Endothelial cell of umbilical vein (primary cell): ENCODE data around the gene SURF6. TPM values are rescaled to one million over a fixed set of nuclear protein-coding genes. Genes with fewer than 3 reads are reported as not detected.

ENCODE experiments used
- BruUV-seq: library from RNA; stranded (reverse); fragments of 400-500 nt; replicated peaks from 2 replicates; lab custom pipeline; 2021; lab: Mats Ljungman, UMichigan
- CTCF ChIA-PET: fragments of 300-600, 350-600 bp; sonication (Branson Sonifier 250); formaldehyde crosslinking; loops from one replicate; lab custom pipeline; 2021; ENCODE audit warnings: antibody characterized with exemption, inconsistent platforms; lab: Charles Lee
- POLR2A ChIA-PET: fragments of 300-600, 350-600 bp; sonication (Branson Sonifier 250); formaldehyde crosslinking; loops from one replicate; lab custom pipeline; 2021; ENCODE audit warnings: antibody characterized with exemption, inconsistent platforms; lab: Charles Lee
- DNase-seq: peaks from one replicate; pipeline ENCODE4 v3.0.0-alpha.2; 2011; ENCODE audit warnings: low read depth, low spot score
- FAIRE-seq: peaks from 2 replicates; lab custom pipeline; 2011; peaks lifted over from hg19 to GRCh38; lab: Jason Lieb, UNC
- H2AFZ ChIP-seq: 2 replicates; pipeline ENCODE4 v1.6.0; 2012; ENCODE audit warnings: low read depth, low read length, control low read depth, inconsistent platforms
- H3K27ac ChIP-seq: 2 replicates; pipeline ENCODE4 v1.5.1; 2011; ENCODE audit warnings: low read depth, mild to moderate bottlenecking, control low read depth, low read length, moderate library complexity; ENCODE audit not compliant: insufficient read depth
- H3K27me3 ChIP-seq, 2 experiments: 2 replicates each; pipeline versions ENCODE4 v1.6.0 to v1.6.1; 2011; ENCODE audit warnings: low read length in 2 of 2, mixed read lengths in 1 of 2; ENCODE audit not compliant: control insufficient read depth in 2 of 2, insufficient read depth in 2 of 2
- H3K36me3 ChIP-seq, 2 experiments: 2 replicates in 1 of 2; 3 replicates in 1 of 2; pipeline ENCODE4 v1.5.1; 2011; ENCODE audit warnings: low read length in 2 of 2, mild to moderate bottlenecking in 1 of 2, moderate library complexity in 1 of 2; ENCODE audit not compliant: control insufficient read depth in 2 of 2, insufficient read depth in 2 of 2; ENCODE audit errors: extremely low read depth in 1 of 2
- H3K4me1 ChIP-seq: 3 replicates; pipeline ENCODE4 v1.5.1; 2011; ENCODE audit warnings: mild to moderate bottlenecking, low read length; ENCODE audit not compliant: control insufficient read depth, insufficient read depth; ENCODE audit errors: extremely low read depth
- H3K4me2 ChIP-seq: 2 replicates; pipeline ENCODE4 v1.6.1; 2011; ENCODE audit warnings: low read length, control low read depth, mixed read lengths; ENCODE audit not compliant: insufficient read depth
- H3K4me3 ChIP-seq, 3 experiments: fragments of 200-600 bp in 1 of 3; sonication (generic), shearing (Covaris generic) in 1 of 3; replicated peaks in 1 of 3; 2 replicates each; pipeline ENCODE4 v1.5.1; 2011 to 2016; ENCODE audit warnings: control low read depth in 3 of 3, low read length in 3 of 3, mild to moderate bottlenecking in 2 of 3, inconsistent platforms in 1 of 3, low read depth in 1 of 3, moderate library complexity in 1 of 3; ENCODE audit not compliant: insufficient read depth in 1 of 3
- H3K79me2 ChIP-seq: 2 replicates; pipeline ENCODE4 v1.6.0; 2012; ENCODE audit warnings: low read length, inconsistent platforms; ENCODE audit not compliant: control insufficient read depth, insufficient read depth
- H3K9ac ChIP-seq: replicated peaks from 2 replicates; pipeline ENCODE3; 2011; ENCODE audit warnings: low read length, control low read depth; ENCODE audit not compliant: insufficient read depth; ENCODE audit errors: extremely low read depth
- H3K9me1 ChIP-seq: replicated peaks from 3 replicates; pipeline ENCODE4 v1.6.0; 2011; ENCODE audit warnings: mild to moderate bottlenecking, low read length; ENCODE audit not compliant: control insufficient read depth, insufficient read depth; ENCODE audit errors: extremely low read depth
- H3K9me3 ChIP-seq: replicated peaks from 2 replicates; pipeline ENCODE4 v1.5.1; 2012; ENCODE audit warnings: low read length, inconsistent platforms; ENCODE audit not compliant: control insufficient read depth, insufficient read depth
- H4K20me1 ChIP-seq: replicated peaks from 2 replicates; pipeline ENCODE3; 2011; ENCODE audit warnings: mild to moderate bottlenecking, low read length; ENCODE audit not compliant: control insufficient read depth, insufficient read depth; ENCODE audit errors: extremely low read depth
- CTCF ChIP-seq, 2 donors: IDR thresholded peaks; 1 replicate in 1 of 2; 2 replicates in 1 of 2; pipeline ENCODE4 v1.5.1; 2011; ENCODE audit warnings: low read length in 2 of 2, mild to moderate bottlenecking in 2 of 2, moderate library complexity in 2 of 2, control low read depth in 1 of 2, inconsistent platforms in 1 of 2, low read depth in 1 of 2; ENCODE audit not compliant: insufficient read depth in 1 of 2; ENCODE audit errors: extremely low read depth in 1 of 2
- EZH2 ChIP-seq: IDR thresholded peaks from 2 replicates; pipeline ENCODE4 v1.6.1; 2012; ENCODE audit warnings: borderline replicate concordance, low read depth, mild to moderate bottlenecking, moderate library complexity, low read length, inconsistent platforms; ENCODE audit not compliant: severe bottlenecking
- FOS ChIP-seq: IDR thresholded peaks from 2 replicates; pipeline ENCODE4 v1.6.1; 2011; ENCODE audit warnings: mild to moderate bottlenecking, low read length, moderate library complexity, borderline replicate concordance; ENCODE audit not compliant: insufficient read depth
- GATA2 ChIP-seq: IDR thresholded peaks from 2 replicates; pipeline ENCODE4 v1.7.0; 2011; ENCODE audit warnings: low read depth, mild to moderate bottlenecking, moderate library complexity, mixed read lengths, low read length; ENCODE audit not compliant: insufficient read length, insufficient read depth
- JUN ChIP-seq: IDR thresholded peaks from 2 replicates; pipeline ENCODE4 v1.6.1; 2011; ENCODE audit warnings: borderline replicate concordance, low read depth; ENCODE audit not compliant: insufficient read length, insufficient read depth
- MAX ChIP-seq: IDR thresholded peaks from 2 replicates; pipeline ENCODE4 v1.6.1; 2011; ENCODE audit not compliant: insufficient read depth, insufficient read length
- MYC ChIP-seq: IDR thresholded peaks from one replicate; pipeline ENCODE4 v1.6.1; 2011; ENCODE audit warnings: mild to moderate bottlenecking, low read depth, low read length
- POLR2A ChIP-seq: IDR thresholded peaks from 2 replicates; pipeline ENCODE4 v1.6.1; 2012; ENCODE audit warnings: low read depth, mild to moderate bottlenecking, control low read depth, low read length
- POLR2AphosphoS5 ChIP-seq: IDR thresholded peaks from 2 replicates; pipeline ENCODE4 v1.6.1; 2012; ENCODE audit warnings: low read depth, mild to moderate bottlenecking, control low read depth, low read length, moderate library complexity; ENCODE audit not compliant: insufficient read depth
- dilution Hi-C: fragments of 300-500 bp; cut with MboI; formaldehyde crosslinking; loops from one replicate; pipeline ENCODE4 v1.15.0; 2019; ENCODE audit warnings: low sequenced_read_pairs; ENCODE audit not compliant: extremely low pct_ligation_motif_present
- intact Hi-C: fragments of 100-400 bp; cut with micrococcal nuclease; formaldehyde crosslinking; loops from one replicate; pipeline ENCODE4 v1.10.0; 2022
- polyA plus RNA-seq, 4 experiments: library from polyadenylated mRNA; depleted of rRNA in 3 of 4; stranded (reverse) in 3 of 4; unstranded in 1 of 4; fragments of >200 nt; gene quantifications; 2 replicates each; pipeline versions ENCODE4 v1.2.1 to v1.2.3, GENCODE V29; 2011 to 2012; ENCODE audit warnings: missing spikeins in 1 of 4
- total RNA-seq: library from RNA; stranded (reverse); gene quantifications from 2 replicates; pipeline ENCODE4 v1.2.3, GENCODE V29; 2021

SURF6 gene
- total and polyA plus RNA-seq, 2 donors (not counting 3 experiments of a cell fraction or from before 2014, with no cell fraction given) = 4.9 to 16.0 TPM

GRCh38 chr9:133323991-133324703 lies 11.8 kb downstream of the SURF6 start:
- H3K4me1 ChIP-seq = no peaks in the 10 kb centered on the region
- no peak overlapping the region for H3K27ac ChIP-seq
- no peaks in the 10 kb centered on the region for H3K27me3 ChIP-seq
- no peaks in the 10 kb centered on the region for H3K9me3 ChIP-seq
- no peaks in the 10 kb centered on the region for H3K9me1 ChIP-seq
- H3K9ac ChIP-seq = no peak overlapping the region
- no peaks in the 10 kb centered on the region for H4K20me1 ChIP-seq
- dilution Hi-C loops = no loop called here
- CTCF ChIA-PET = no interaction called here
- TF ChIP-seq POLR2AphosphoS5 (no peak), MAX (no peak), POLR2A (no peak), FOS (no peak), EZH2 (no peak), MYC (no peak), JUN (no peak), GATA2 (no peak), CTCF (IDR thresholded peaks at IDR 0.05; ENCODE audit: extremely low read depth in 1 of 2, insufficient read depth in 1 of 2, low read depth in 1 of 2, low read length in 2 of 2) (no peak)
- intact Hi-C loops = no loop called here
- no peaks in the 10 kb centered on the region for H3K79me2 ChIP-seq
- H2AFZ ChIP-seq = no peak overlapping the region
- POLR2A ChIA-PET = no interaction called here
- H3K36me3 ChIP-seq = no peaks in the 10 kb centered on the region
- no TSS peak for BruUV-seq
- no peak for DNase-seq
- FAIRE-seq = no peak
- no peak overlapping the region for H3K4me2 ChIP-seq
- no peak overlapping the region for H3K4me3 ChIP-seq
